ENCODE measurements around the gene IGSF21.

GRCh38 chr1:18077657-18078215 lies 29.9 kb upstream of the IGSF21 start:
- TF ChIP-seq CTCF (IDR thresholded peaks at IDR 0.05; ENCODE audit: low read length) (no peak), EZH2phosphoT487 (IDR thresholded peaks at IDR 0.05; ENCODE audit: low read length) (no peak)
